Measurements from ENCODE around the gene SCARF2. TPM values are rescaled to one million over a fixed set of nuclear protein-coding genes. Genes with fewer than 3 reads are reported as not detected.

SCARF2 gene
- total and polyA plus RNA-seq, 7 experiments from 2014 or later: 0.21 to 2.6 (median 2.0) TPM

- Histone ChIP-seq H3K4me3 (ENCODE audit: low read length) (no peak overlapping the region), H3K4me1 (ENCODE audit: control insufficient read depth in 2 of 2, insufficient read depth in 2 of 2, low read length in 2 of 2) (peaks cover 11 to 20% of the 10 kb centered on the region in 2 donors), H3K9me3 (ENCODE audit: control insufficient read depth in 2 of 3, low read length in 3 of 3) (no peaks in the 10 kb centered on the region), H3K27me3 (ENCODE audit: control insufficient read depth in 2 of 2, insufficient read depth in 2 of 2, low read length in 2 of 2) (no peaks in the 10 kb centered on the region), H3K27ac (ENCODE audit: low read depth, low read length) (no peak overlapping the region), H3K36me3 (ENCODE audit: control insufficient read depth in 2 of 3, insufficient read depth in 3 of 3, low read length in 3 of 3) (peaks cover 0 to 12% (median 5%) of the 10 kb centered on the region in 3 experiments)
- no peak for DNase-seq
- ChIA-PET POLR2A (interaction anchor here (1.4 to 1.6 kb wide), 3 partner anchors 25 to 39 kb away, joined by 4 to 11 read pairs (median 4); no protein-coding TSS in a partner anchor), CTCF (interaction anchor here (0.6 to 3.8 kb wide), 5 partner anchors 28 to 123 kb away, joined by 3 to 55 read pairs (median 5); no protein-coding TSS in a partner anchor)
- no peak for ATAC-seq
- intact Hi-C loops (cut with micrococcal nuclease): loop anchor here in 1 of 2 donors (5.0 kb wide), 1 partner anchor 300 kb away; no protein-coding TSS in a partner anchor
- peaks cover 0 to 2% (median 0%) of the 10 kb centered on the region in 11 donors for H3K9me3 Mint-ChIP-seq
- peaks cover 17 to 47% (median 39%) of the 10 kb centered on the region in 7 donors for H3K4me1 Mint-ChIP-seq
- peaks cover 11 to 41% (median 19%) of the 10 kb centered on the region in 5 donors for H3K36me3 Mint-ChIP-seq
- H3K27ac Mint-ChIP-seq: peak overlapping the region in 2 of 9 donors; percentile 32 to 83
- no peaks in the 10 kb centered on the region for H3K27me3 Mint-ChIP-seq
- H3K4me3 Mint-ChIP-seq: no peak overlapping the region
Observed at GRCh38 chr22:20457506-20458240, 20.0 kb upstream of the SCARF2 start.

- Mint-ChIP-seq H3K9me3 (peaks cover 0 to 2% (median 0%) of the 10 kb centered on the region in 11 donors), H3K27ac (peak overlapping the region in 5 of 9 donors; percentile 25 to 75 (median 51)), H3K4me1 (peaks cover 13 to 40% (median 34%) of the 10 kb centered on the region in 7 donors), H3K27me3 (no peaks in the 10 kb centered on the region), H3K36me3 (peaks cover 11 to 47% (median 22%) of the 10 kb centered on the region in 5 donors), H3K4me3 (no peak overlapping the region)
- H3K27me3 ChIP-seq (ENCODE audit: control insufficient read depth in 2 of 2, insufficient read depth in 2 of 2, low read length in 2 of 2): no peaks in the 10 kb centered on the region
- intact Hi-C loops (cut with micrococcal nuclease): loop anchor here (1.0 to 5.0 kb wide), 5 partner anchors 8 to 299 kb away; no protein-coding TSS in a partner anchor
- DNase-seq (no peak), ATAC-seq (no peak)
- no peak overlapping the region for H3K27ac ChIP-seq (ENCODE audit: low read depth, low read length)
- H3K9me3 ChIP-seq (ENCODE audit: control insufficient read depth in 2 of 3, low read length in 3 of 3): no peaks in the 10 kb centered on the region
- H3K4me3 ChIP-seq (ENCODE audit: low read length): no peak overlapping the region
- POLR2A ChIA-PET: interaction anchor here (0.6 to 4.4 kb wide), 10 partner anchors 7 to 112 kb away, joined by 3 to 25 read pairs (median 4); partner anchors contain the start of gene KLHL22
- CTCF ChIA-PET: interaction anchor here (0.7 to 3.8 kb wide), 13 partner anchors 11 to 849 kb away, joined by 3 to 55 read pairs (median 4); partner anchors contain the start of gene CCDC188
- H3K36me3 ChIP-seq (ENCODE audit: control insufficient read depth in 2 of 3, insufficient read depth in 3 of 3, low read length in 3 of 3): peaks cover 0 to 19% (median 5%) of the 10 kb centered on the region in 3 experiments
- peaks cover 8 to 16% of the 10 kb centered on the region in 2 donors for H3K4me1 ChIP-seq (ENCODE audit: control insufficient read depth in 2 of 2, insufficient read depth in 2 of 2, low read length in 2 of 2)
Observed at GRCh38 chr22:20456722-20457076, 19.1 kb upstream of the SCARF2 start.

GRCh38 chr22:20456064-20456721, 18.6 kb upstream of the SCARF2 start:
- Histone ChIP-seq H3K27ac (ENCODE audit: low read depth, low read length) (no peak overlapping the region), H3K36me3 (ENCODE audit: control insufficient read depth in 2 of 3, insufficient read depth in 3 of 3, low read length in 3 of 3) (peaks cover 0 to 20% (median 5%) of the 10 kb centered on the region in 3 experiments), H3K4me3 (ENCODE audit: low read length) (no peak overlapping the region), H3K9me3 (ENCODE audit: control insufficient read depth in 2 of 3, low read length in 3 of 3) (no peaks in the 10 kb centered on the region), H3K27me3 (ENCODE audit: control insufficient read depth in 2 of 2, insufficient read depth in 2 of 2, low read length in 2 of 2) (no peaks in the 10 kb centered on the region), H3K4me1 (ENCODE audit: control insufficient read depth in 2 of 2, insufficient read depth in 2 of 2, low read length in 2 of 2) (peaks cover 8 to 16% of the 10 kb centered on the region in 2 donors)
- DNase-seq (peak; percentile 54 to 82 (median 72)), ATAC-seq (peak; percentile 98)
- peak overlapping the region in 5 of 9 donors; percentile 25 to 75 (median 51) for H3K27ac Mint-ChIP-seq
- H3K4me1 Mint-ChIP-seq: peaks cover 13 to 40% (median 34%) of the 10 kb centered on the region in 7 donors
- H3K36me3 Mint-ChIP-seq: peaks cover 11 to 51% (median 22%) of the 10 kb centered on the region in 5 donors
- H3K9me3 Mint-ChIP-seq: peaks cover 0 to 2% (median 0%) of the 10 kb centered on the region in 11 donors
- no peaks in the 10 kb centered on the region for H3K27me3 Mint-ChIP-seq
- peak overlapping the region in 4 of 10 donors; percentile 20 to 36 (median 26) for H3K4me3 Mint-ChIP-seq
- intact Hi-C loops (cut with micrococcal nuclease): loop anchor here (1.0 to 5.0 kb wide), 5 partner anchors 8 to 299 kb away; no protein-coding TSS in a partner anchor
- ChIA-PET CTCF (interaction anchor here (0.6 to 3.8 kb wide), 16 partner anchors 8 to 848 kb away, joined by 3 to 55 read pairs (median 4); partner anchors contain the start of gene CCDC188), POLR2A (interaction anchor here (0.6 to 4.4 kb wide), 10 partner anchors 8 to 112 kb away, joined by 3 to 25 read pairs (median 4); partner anchors contain the start of gene KLHL22)

GRCh38 chr22:20455709-20456063, 18.1 kb upstream of the SCARF2 start:
- CTCF ChIA-PET: interaction anchor here (0.6 to 3.8 kb wide), 10 partner anchors 9 to 245 kb away, joined by 3 to 55 read pairs (median 5); no protein-coding TSS in a partner anchor
- Histone ChIP-seq H3K4me3 (ENCODE audit: low read length) (no peak overlapping the region), H3K4me1 (ENCODE audit: control insufficient read depth in 2 of 2, insufficient read depth in 2 of 2, low read length in 2 of 2) (peaks cover 8 to 16% of the 10 kb centered on the region in 2 donors), H3K9me3 (ENCODE audit: control insufficient read depth in 2 of 3, low read length in 3 of 3) (no peaks in the 10 kb centered on the region), H3K27me3 (ENCODE audit: control insufficient read depth in 2 of 2, insufficient read depth in 2 of 2, low read length in 2 of 2) (no peaks in the 10 kb centered on the region), H3K27ac (ENCODE audit: low read depth, low read length) (no peak overlapping the region), H3K36me3 (ENCODE audit: control insufficient read depth in 2 of 3, insufficient read depth in 3 of 3, low read length in 3 of 3) (peaks cover 0 to 20% (median 5%) of the 10 kb centered on the region in 3 experiments)
- POLR2A ChIA-PET: interaction anchor here (0.7 to 4.4 kb wide), 8 partner anchors 8 to 113 kb away, joined by 3 to 25 read pairs (median 4); partner anchors contain the start of gene KLHL22
- Mint-ChIP-seq H3K4me3 (no peak overlapping the region), H3K27ac (no peak overlapping the region), H3K27me3 (no peaks in the 10 kb centered on the region), H3K4me1 (peaks cover 13 to 35% (median 30%) of the 10 kb centered on the region in 7 donors), H3K36me3 (peaks cover 11 to 51% (median 22%) of the 10 kb centered on the region in 5 donors), H3K9me3 (peaks cover 0 to 2% (median 0%) of the 10 kb centered on the region in 11 donors)
- no peak for ATAC-seq
- intact Hi-C loops (cut with micrococcal nuclease): loop anchor here (1.0 to 5.0 kb wide), 5 partner anchors 9 to 298 kb away; no protein-coding TSS in a partner anchor
- DNase-seq: no peak

GRCh38 chr22:20453222-20453621, 15.6 kb upstream of the SCARF2 start:
- intact Hi-C loops (cut with micrococcal nuclease): no loop called here
- peaks cover 0 to 2% (median 0%) of the 10 kb centered on the region in 11 donors for H3K9me3 Mint-ChIP-seq
- no peaks in the 10 kb centered on the region for H3K27me3 Mint-ChIP-seq
- DNase-seq (no peak), ATAC-seq (no peak)
- Histone ChIP-seq H3K9me3 (ENCODE audit: control insufficient read depth in 2 of 3, low read length in 3 of 3) (no peaks in the 10 kb centered on the region), H3K27ac (ENCODE audit: low read depth, low read length) (no peak overlapping the region), H3K27me3 (ENCODE audit: control insufficient read depth in 2 of 2, insufficient read depth in 2 of 2, low read length in 2 of 2) (no peaks in the 10 kb centered on the region), H3K4me1 (ENCODE audit: control insufficient read depth in 2 of 2, insufficient read depth in 2 of 2, low read length in 2 of 2) (peaks cover 8 to 10% of the 10 kb centered on the region in 2 donors), H3K36me3 (ENCODE audit: control insufficient read depth in 2 of 3, insufficient read depth in 3 of 3, low read length in 3 of 3) (peaks cover 0 to 16% (median 5%) of the 10 kb centered on the region in 3 experiments), H3K4me3 (ENCODE audit: low read length) (no peak overlapping the region)
- H3K4me1 Mint-ChIP-seq: peaks cover 10 to 16% (median 14%) of the 10 kb centered on the region in 7 donors
- H3K4me3 Mint-ChIP-seq: no peak overlapping the region
- H3K27ac Mint-ChIP-seq: no peak overlapping the region
- H3K36me3 Mint-ChIP-seq: peaks cover 6 to 43% (median 27%) of the 10 kb centered on the region in 5 donors
- POLR2A ChIA-PET: interaction anchor here (0.6 to 4.4 kb wide), 3 partner anchors 11 to 25 kb away, joined by 3 to 25 read pairs (median 5); no protein-coding TSS in a partner anchor
- CTCF ChIA-PET: interaction anchor here (0.7 kb wide), 1 partner anchor 34 kb away, joined by 3 read pairs; no protein-coding TSS in a partner anchor

GRCh38 chr22:20451920-20452319, 14.3 kb upstream of the SCARF2 start:
- Mint-ChIP-seq H3K4me1 (peaks cover 10 to 15% (median 12%) of the 10 kb centered on the region in 7 donors), H3K27ac (no peak overlapping the region), H3K36me3 (peaks cover 6 to 39% (median 29%) of the 10 kb centered on the region in 5 donors), H3K9me3 (peaks cover 0 to 2% (median 0%) of the 10 kb centered on the region in 11 donors), H3K27me3 (no peaks in the 10 kb centered on the region), H3K4me3 (no peak overlapping the region)
- no peak overlapping the region for H3K27ac ChIP-seq (ENCODE audit: low read depth, low read length)
- H3K36me3 ChIP-seq (ENCODE audit: control insufficient read depth in 2 of 3, insufficient read depth in 3 of 3, low read length in 3 of 3): peaks cover 0 to 13% (median 0%) of the 10 kb centered on the region in 3 experiments
- ATAC-seq (no peak), DNase-seq (no peak)
- CTCF ChIA-PET: interaction anchor here (1.4 kb wide), 1 partner anchor 33 kb away, joined by 4 read pairs; no protein-coding TSS in a partner anchor
- H3K4me3 ChIP-seq (ENCODE audit: low read length): no peak overlapping the region
- no peaks in the 10 kb centered on the region for H3K9me3 ChIP-seq (ENCODE audit: control insufficient read depth in 2 of 3, low read length in 3 of 3)
- H3K27me3 ChIP-seq (ENCODE audit: control insufficient read depth in 2 of 2, insufficient read depth in 2 of 2, low read length in 2 of 2): no peaks in the 10 kb centered on the region
- H3K4me1 ChIP-seq (ENCODE audit: control insufficient read depth in 2 of 2, insufficient read depth in 2 of 2, low read length in 2 of 2): peaks cover 6 to 10% of the 10 kb centered on the region in 2 donors
- POLR2A ChIA-PET: no interaction called here
- intact Hi-C loops (cut with micrococcal nuclease): no loop called here
